ENCODE measurements around the gene NGLY1. TPM values are rescaled to one million over a fixed set of nuclear protein-coding genes. Genes with fewer than 3 reads are reported as not detected.

The NGLY1 gene
- total RNA-seq, 1 donor from 2014 or later = 29.9 TPM

DNA sequence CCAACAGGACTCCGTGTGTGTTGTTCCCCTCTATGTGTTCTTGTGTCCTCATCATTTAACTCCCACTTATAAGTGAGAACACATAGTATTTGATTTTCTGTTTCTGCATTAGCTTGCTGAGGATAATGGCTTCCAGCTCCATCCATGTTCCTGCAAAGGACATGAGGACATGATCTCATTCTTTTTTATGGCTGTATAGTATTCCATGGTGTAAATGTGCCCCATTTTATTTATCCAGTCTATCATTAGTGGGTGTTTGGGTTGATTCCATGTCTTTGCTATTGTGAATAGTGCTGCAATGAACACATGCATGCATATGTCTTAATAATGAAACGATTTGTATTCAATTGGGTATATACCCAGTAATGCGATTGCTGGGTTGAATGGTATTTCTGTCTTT, 90.0 kb downstream of the NGLY1 start:
- no peak for DNase-seq (ENCODE audit: low read depth, low spot score)
- Mint-ChIP-seq H3K27ac (ENCODE audit: unreplicated experiment) (no peak overlapping the region), H3K4me1 (no peaks in the 10 kb centered on the region), H3K4me3 (no peak overlapping the region), H3K9me3 (no peaks in the 10 kb centered on the region), H3K27me3 (ENCODE audit: low read depth) (peaks cover 6% of the 10 kb centered on the region), H3K36me3 (ENCODE audit: low read depth) (no peaks in the 10 kb centered on the region)
- TF ChIP-seq, protein P1, sequence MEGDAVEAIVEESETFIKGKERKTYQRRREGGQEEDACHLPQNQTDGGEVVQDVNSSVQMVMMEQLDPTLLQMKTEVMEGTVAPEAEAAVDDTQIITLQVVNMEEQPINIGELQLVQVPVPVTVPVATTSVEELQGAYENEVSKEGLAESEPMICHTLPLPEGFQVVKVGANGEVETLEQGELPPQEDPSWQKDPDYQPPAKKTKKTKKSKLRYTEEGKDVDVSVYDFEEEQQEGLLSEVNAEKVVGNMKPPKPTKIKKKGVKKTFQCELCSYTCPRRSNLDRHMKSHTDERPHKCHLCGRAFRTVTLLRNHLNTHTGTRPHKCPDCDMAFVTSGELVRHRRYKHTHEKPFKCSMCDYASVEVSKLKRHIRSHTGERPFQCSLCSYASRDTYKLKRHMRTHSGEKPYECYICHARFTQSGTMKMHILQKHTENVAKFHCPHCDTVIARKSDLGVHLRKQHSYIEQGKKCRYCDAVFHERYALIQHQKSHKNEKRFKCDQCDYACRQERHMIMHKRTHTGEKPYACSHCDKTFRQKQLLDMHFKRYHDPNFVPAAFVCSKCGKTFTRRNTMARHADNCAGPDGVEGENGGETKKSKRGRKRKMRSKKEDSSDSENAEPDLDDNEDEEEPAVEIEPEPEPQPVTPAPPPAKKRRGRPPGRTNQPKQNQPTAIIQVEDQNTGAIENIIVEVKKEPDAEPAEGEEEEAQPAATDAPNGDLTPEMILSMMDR (conservative IDR thresholded peaks at IDR 0.05) = no peak

DNA sequence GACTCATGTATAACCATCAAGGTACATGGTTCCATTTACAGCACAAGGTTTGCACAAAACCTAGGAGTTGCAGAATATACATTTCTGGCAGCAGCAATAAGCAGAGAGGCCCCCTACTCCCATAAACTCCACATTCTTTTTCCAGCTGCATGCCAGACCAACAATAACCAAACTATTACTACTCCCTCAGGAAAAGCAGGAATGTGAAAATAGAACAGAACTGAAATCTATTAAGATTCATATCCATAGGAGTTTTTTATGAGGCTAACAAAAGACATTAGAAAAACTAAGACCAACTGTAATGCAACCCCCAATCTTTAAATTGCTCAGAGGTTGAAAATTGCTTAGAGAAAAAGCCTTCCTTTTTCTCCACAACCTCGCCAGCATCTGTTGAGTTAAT, 90.9 kb downstream of the NGLY1 start:
- H3K4me3 Mint-ChIP-seq = no peak overlapping the region
- no peak overlapping the region for H3K27ac Mint-ChIP-seq (ENCODE audit: unreplicated experiment)
- peaks cover 6% of the 10 kb centered on the region for H3K27me3 Mint-ChIP-seq (ENCODE audit: low read depth)
- DNase-seq (ENCODE audit: low read depth, low spot score) = no peak
- TF ChIP-seq, protein P1 (conservative IDR thresholded peaks at IDR 0.05) = no peak
- no peaks in the 10 kb centered on the region for H3K36me3 Mint-ChIP-seq (ENCODE audit: low read depth)
- H3K4me1 Mint-ChIP-seq = no peaks in the 10 kb centered on the region
- no peaks in the 10 kb centered on the region for H3K9me3 Mint-ChIP-seq

DNA sequence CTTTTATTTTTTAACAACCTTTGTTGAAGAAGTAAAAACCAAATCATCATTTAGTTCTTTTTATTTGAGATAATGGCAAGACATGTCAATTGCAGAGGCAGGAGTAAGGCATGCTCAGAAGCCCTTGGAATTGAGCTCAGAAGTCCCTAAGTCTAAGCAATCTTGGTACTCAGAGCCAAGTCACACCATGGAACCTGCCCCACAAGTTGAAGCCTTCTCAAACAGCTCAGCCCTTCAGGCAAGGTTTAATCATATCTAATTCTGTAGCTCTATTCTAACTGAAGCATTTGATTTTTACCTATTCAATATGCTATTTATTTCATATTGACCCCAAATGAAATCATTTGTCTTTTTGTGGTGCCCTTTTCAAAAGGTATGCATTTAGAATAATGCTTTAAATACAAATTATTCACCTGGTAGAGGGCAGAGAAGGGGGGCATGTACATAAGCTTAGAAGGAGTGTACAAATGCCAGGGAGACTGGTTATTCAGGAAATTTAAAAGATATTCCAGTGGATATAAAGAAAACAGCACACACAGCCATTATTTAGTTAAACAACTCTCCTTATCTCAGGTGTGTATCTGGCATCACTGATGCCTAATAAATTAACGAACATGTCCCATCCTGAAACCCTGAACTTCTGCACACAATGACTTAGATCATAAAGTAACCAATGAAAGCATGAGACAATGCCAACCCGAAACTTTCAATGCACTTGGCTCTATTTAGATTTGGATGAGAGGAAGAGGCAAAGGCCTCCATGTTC, 92.3 kb downstream of the NGLY1 start:
- Mint-ChIP-seq H3K27ac (ENCODE audit: unreplicated experiment) (no peak overlapping the region), H3K9me3 (no peaks in the 10 kb centered on the region), H3K4me1 (no peaks in the 10 kb centered on the region), H3K27me3 (ENCODE audit: low read depth) (peaks cover 6% of the 10 kb centered on the region), H3K36me3 (ENCODE audit: low read depth) (no peaks in the 10 kb centered on the region), H3K4me3 (no peak overlapping the region)
- no peak for DNase-seq (ENCODE audit: low read depth, low spot score)
- TF ChIP-seq, protein P1 (conservative IDR thresholded peaks at IDR 0.05) = no peak

DNA sequence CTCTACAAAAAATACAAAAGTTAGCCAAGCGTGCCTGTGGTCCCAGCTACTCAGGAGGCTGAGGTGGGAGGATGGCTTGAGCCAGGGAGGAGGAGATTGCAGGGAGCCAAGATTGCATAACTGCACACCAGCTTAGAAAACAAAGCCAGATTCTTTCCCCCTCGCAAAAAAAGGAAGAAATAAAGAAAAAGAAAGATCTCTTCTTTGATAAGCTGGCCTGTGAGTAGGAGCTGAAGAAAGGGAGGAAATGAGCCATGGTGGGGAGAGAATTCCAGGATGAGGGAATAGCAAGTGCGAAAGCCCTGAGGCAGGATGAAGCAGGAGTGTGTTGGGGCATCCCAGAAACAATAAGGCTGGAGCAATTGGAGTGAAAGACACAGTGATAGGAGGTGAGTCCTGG, 94.0 kb downstream of the NGLY1 start:
- TF ChIP-seq, protein P1 (conservative IDR thresholded peaks at IDR 0.05) = no peak
- Mint-ChIP-seq H3K4me3 (no peak overlapping the region), H3K4me1 (no peaks in the 10 kb centered on the region), H3K27me3 (ENCODE audit: low read depth) (peaks cover 6% of the 10 kb centered on the region), H3K9me3 (no peaks in the 10 kb centered on the region), H3K36me3 (ENCODE audit: low read depth) (no peaks in the 10 kb centered on the region), H3K27ac (ENCODE audit: unreplicated experiment) (no peak overlapping the region)
- no peak for DNase-seq (ENCODE audit: low read depth, low spot score)

DNA sequence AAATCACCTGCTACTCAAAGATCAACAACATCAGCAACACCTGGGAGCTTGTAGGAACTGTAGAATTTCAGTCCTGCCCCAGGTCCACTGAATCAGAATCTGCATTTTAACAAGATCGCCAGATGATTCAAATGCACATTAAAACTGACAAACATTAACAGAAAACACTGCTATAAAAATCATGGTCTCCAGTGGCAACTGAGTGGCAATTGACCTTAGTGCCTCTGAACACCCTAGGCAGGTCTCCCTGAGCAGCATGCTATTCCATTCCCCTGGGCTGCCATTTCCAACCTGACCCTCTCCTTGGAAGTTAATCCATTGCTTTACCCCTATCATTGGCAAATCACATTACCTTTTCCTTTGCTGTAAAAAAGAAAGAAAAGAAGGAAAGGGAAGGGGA, 95.5 kb downstream of the NGLY1 start:
- Mint-ChIP-seq H3K27ac (ENCODE audit: unreplicated experiment) (no peak overlapping the region), H3K27me3 (ENCODE audit: low read depth) (peaks cover 6% of the 10 kb centered on the region), H3K4me3 (no peak overlapping the region), H3K4me1 (no peaks in the 10 kb centered on the region), H3K36me3 (ENCODE audit: low read depth) (no peaks in the 10 kb centered on the region), H3K9me3 (no peaks in the 10 kb centered on the region)
- TF ChIP-seq, protein P1 (conservative IDR thresholded peaks at IDR 0.05) = no peak
- no peak for DNase-seq (ENCODE audit: low read depth, low spot score)

Measured in neural crest cell (in vitro differentiated cells).